Measurements from ENCODE around the gene PPP1R14C. TPM values are rescaled to one million over a fixed set of nuclear protein-coding genes. Genes with fewer than 3 reads are reported as not detected.
A peak's percentile ranks its signal among the peaks of the same experiment; 100 is the strongest.

PPP1R14C gene
- total RNA-seq, 3 donors from 2014 or later, result 3.3 to 5.6 TPM; not detected in 1

GRCh38 chr6:150100745-150101144 is 42.1 kb upstream of the PPP1R14C start:
- TF ChIP-seq POLR2AphosphoS5 (IDR thresholded peaks at IDR 0.05) (no peak), CTCF (IDR thresholded peaks at IDR 0.05) (no peak), POLR2A (IDR thresholded peaks at IDR 0.05) (no peak)
- intact Hi-C loops (cut with DNase I; ENCODE audit: low total_unique reads), result no loop called here

GRCh38 chr6:150102750-150103270 is 40.0 kb upstream of the PPP1R14C start:
- no peak overlapping the region for H3K27ac ChIP-seq
- no peak overlapping the region for H3K4me3 ChIP-seq
- H3K36me3 ChIP-seq, result no peaks in the 10 kb centered on the region
- no peaks in the 10 kb centered on the region for H3K4me1 ChIP-seq
- H3K9me3 ChIP-seq, result no peaks in the 10 kb centered on the region
- H3K27me3 ChIP-seq, result no peaks in the 10 kb centered on the region
- DNase-seq (ENCODE audit: low spot score in 2 of 2), result no peak
- TF ChIP-seq CTCF (IDR thresholded peaks at IDR 0.05) (no peak), POLR2A (IDR thresholded peaks at IDR 0.05) (no peak), POLR2AphosphoS5 (IDR thresholded peaks at IDR 0.05) (no peak)
- intact Hi-C loops (cut with DNase I; ENCODE audit: low total_unique reads), result no loop called here

More at GRCh38 chr6:150100745-150101144, 42.1 kb upstream of the PPP1R14C start:
- Histone ChIP-seq H3K27me3 (no peaks in the 10 kb centered on the region), H3K27ac (no peak overlapping the region), H3K4me1 (no peaks in the 10 kb centered on the region), H3K4me3 (no peak overlapping the region), H3K9me3 (no peaks in the 10 kb centered on the region), H3K36me3 (no peaks in the 10 kb centered on the region)
- DNase-seq (ENCODE audit: low spot score in 2 of 2), result no peak

- no peak for TF ChIP-seq CTCF (IDR thresholded peaks at IDR 0.05)
- TF ChIP-seq POLR2A (IDR thresholded peaks at IDR 0.05), result no peak
- TF ChIP-seq POLR2AphosphoS5 (IDR thresholded peaks at IDR 0.05), result no peak
- Histone ChIP-seq H3K4me3 (no peak overlapping the region), H3K9me3 (no peaks in the 10 kb centered on the region), H3K36me3 (no peaks in the 10 kb centered on the region), H3K27ac (no peak overlapping the region), H3K27me3 (no peaks in the 10 kb centered on the region), H3K4me1 (no peaks in the 10 kb centered on the region)
- intact Hi-C loops (cut with DNase I; ENCODE audit: low total_unique reads), result no loop called here
- DNase-seq (ENCODE audit: low spot score in 2 of 2), result no peak
Observed at GRCh38 chr6:150112233-150112632, 30.6 kb upstream of the PPP1R14C start.

GRCh38 chr6:150115769-150116168 is 27.1 kb upstream of the PPP1R14C start:
- Histone ChIP-seq H3K27me3 (no peaks in the 10 kb centered on the region), H3K9me3 (no peaks in the 10 kb centered on the region), H3K4me3 (no peak overlapping the region), H3K27ac (peak overlapping the region in 1 of 2 donors; percentile 25), H3K36me3 (no peaks in the 10 kb centered on the region), H3K4me1 (no peaks in the 10 kb centered on the region)
- TF ChIP-seq POLR2A (IDR thresholded peaks at IDR 0.05), result no peak
- TF ChIP-seq POLR2AphosphoS5 (IDR thresholded peaks at IDR 0.05), result no peak
- no peak for TF ChIP-seq CTCF (IDR thresholded peaks at IDR 0.05)
- no peak for DNase-seq (ENCODE audit: low spot score in 2 of 2)
- intact Hi-C loops (cut with DNase I; ENCODE audit: low total_unique reads), result no loop called here

GRCh38 chr6:150116200-150116800 is 26.5 kb upstream of the PPP1R14C start:
- TF ChIP-seq CTCF (IDR thresholded peaks at IDR 0.05), result no peak
- no peak for TF ChIP-seq POLR2A (IDR thresholded peaks at IDR 0.05)
- TF ChIP-seq POLR2AphosphoS5 (IDR thresholded peaks at IDR 0.05), result no peak
- intact Hi-C loops (cut with DNase I; ENCODE audit: low total_unique reads), result no loop called here
- peak in 1 of 2 donors; percentile 27 for DNase-seq (ENCODE audit: low spot score in 2 of 2)
- Histone ChIP-seq H3K9me3 (no peaks in the 10 kb centered on the region), H3K4me1 (no peaks in the 10 kb centered on the region), H3K4me3 (no peak overlapping the region), H3K27me3 (no peaks in the 10 kb centered on the region), H3K36me3 (no peaks in the 10 kb centered on the region), H3K27ac (peak overlapping the region; percentile 25 to 29)

Data from breast epithelium (tissue), 4 donors.